IMR-90 (cell line): Measurements from ENCODE around the gene DPEP2NB. TPM values are rescaled to one million over a fixed set of nuclear protein-coding genes. Genes with fewer than 3 reads are reported as not detected.

ENCODE experiments used
- ATAC-seq: fragments of 200-7000 bp; cut with Tn5 transposase; 2 replicates; pipeline ENCODE4 v1.9.1; 2020; ENCODE audit warnings: low read depth, mild to moderate bottlenecking, moderate library complexity
- BruUV-seq: library from RNA; stranded (reverse); fragments of 400-500 nt; replicated peaks from 2 replicates; lab custom pipeline; 2021; lab: Mats Ljungman, UMichigan
- CTCF ChIA-PET: fragments of 300-600 bp; formaldehyde crosslinking; extraction: SDS; loops from one replicate; lab custom pipeline; 2021; ENCODE audit warnings: antibody characterized with exemption; lab: Yijun Ruan, JAX
- POLR2A ChIA-PET: fragments of 300-600 bp; sonication (Branson Sonifier 250); formaldehyde crosslinking; loops from one replicate; lab custom pipeline; 2022; ENCODE audit warnings: antibody characterized with exemption; ENCODE audit not compliant: unreplicated experiment; lab: Charles Lee
- DNase-seq: peaks from one replicate; pipeline ENCODE4 v3.0.0; 2013
- H2AFZ ChIP-seq: replicated peaks from 2 replicates; pipeline ENCODE3; 2013; ENCODE audit warnings: low read length, mild to moderate bottlenecking; ENCODE audit not compliant: poor library complexity
- H2AK5ac ChIP-seq: 2 replicates; pipeline ENCODE4 v1.6.1; 2013; ENCODE audit warnings: low read depth, low read length, inconsistent platforms
- H2AK9ac ChIP-seq: replicated peaks from 2 replicates; pipeline ENCODE3; 2013; ENCODE audit warnings: mild to moderate bottlenecking, low read depth, low read length, moderate library complexity; ENCODE audit not compliant: poor library complexity
- H2BK120ac ChIP-seq: 2 replicates; pipeline ENCODE4 v1.6.1; 2013; ENCODE audit warnings: low read depth, low read length, inconsistent platforms
- H2BK15ac ChIP-seq: 3 replicates; pipeline ENCODE4 v1.6.1; 2013; ENCODE audit warnings: low read depth, low read length, inconsistent platforms
- H2BK20ac ChIP-seq: 2 replicates; pipeline ENCODE4 v1.6.1; 2013; ENCODE audit warnings: low read depth, mild to moderate bottlenecking, inconsistent platforms, low read length, moderate library complexity
- H2BK5ac ChIP-seq: 2 replicates; pipeline ENCODE4 v1.6.1; 2013; ENCODE audit warnings: mild to moderate bottlenecking, low read depth, low read length, inconsistent platforms; ENCODE audit not compliant: poor library complexity, severe bottlenecking
- H3K14ac ChIP-seq: replicated peaks from 2 replicates; pipeline ENCODE4 v1.6.1; 2013; ENCODE audit warnings: low read depth, low read length, inconsistent platforms
- H3K18ac ChIP-seq: 2 replicates; pipeline ENCODE4 v1.6.1; 2013; ENCODE audit warnings: low read depth, low read length, control low read depth
- H3K23ac ChIP-seq: 2 replicates; pipeline ENCODE4 v1.6.1; 2013; ENCODE audit warnings: low read depth, low read length, inconsistent platforms
- H3K27ac ChIP-seq: 2 replicates; pipeline ENCODE4 v1.5.1; 2013; ENCODE audit warnings: mild to moderate bottlenecking, control low read depth, low read length; ENCODE audit not compliant: insufficient read depth
- H3K27me3 ChIP-seq: 2 replicates; pipeline ENCODE4 v1.6.1; 2013; ENCODE audit warnings: low read length; ENCODE audit not compliant: control insufficient read depth, insufficient read depth
- H3K36me3 ChIP-seq: 2 replicates; pipeline ENCODE4 v1.6.1; 2013; ENCODE audit warnings: low read length, mixed read lengths; ENCODE audit not compliant: control insufficient read depth, insufficient read depth
- H3K4ac ChIP-seq: 2 replicates; pipeline ENCODE4 v1.6.1; 2013; ENCODE audit warnings: low read depth, low read length, inconsistent platforms
- H3K4me1 ChIP-seq: 2 replicates; pipeline ENCODE4 v1.6.1; 2013; ENCODE audit warnings: low read length, mixed read lengths; ENCODE audit not compliant: control insufficient read depth, insufficient read depth
- H3K4me2 ChIP-seq: 2 replicates; pipeline ENCODE4 v1.6.1; 2013; ENCODE audit warnings: low read depth, mild to moderate bottlenecking, control low read depth, low read length, moderate library complexity
- H3K4me3 ChIP-seq: 2 replicates; pipeline ENCODE4 v1.5.1; 2013; ENCODE audit warnings: low read depth, mild to moderate bottlenecking, control low read depth, low read length, moderate library complexity; ENCODE audit not compliant: insufficient read depth
- H3K56ac ChIP-seq: 2 replicates; pipeline ENCODE4 v1.6.1; 2013; ENCODE audit warnings: low read length, inconsistent platforms; ENCODE audit not compliant: insufficient read depth; ENCODE audit errors: extremely low read depth
- H3K79me1 ChIP-seq, 2 experiments: 2 replicates each; pipeline ENCODE4 v1.6.1; 2013; ENCODE audit warnings: low read length in 2 of 2, inconsistent platforms in 1 of 2, low read depth in 1 of 2
- H3K9ac ChIP-seq: 2 replicates; pipeline ENCODE4 v1.6.1; 2013; ENCODE audit warnings: low read depth, low read length, control low read depth
- H3K9me1 ChIP-seq: 2 replicates; pipeline ENCODE4 v1.6.1; 2013; ENCODE audit warnings: low read length, inconsistent platforms; ENCODE audit not compliant: insufficient read depth
- H3K9me3 ChIP-seq: 2 replicates; pipeline ENCODE4 v1.6.1; 2013; ENCODE audit warnings: low read length; ENCODE audit not compliant: control insufficient read depth, insufficient read depth
- H4K20me1 ChIP-seq: 2 replicates; pipeline ENCODE4 v1.6.1; 2013; ENCODE audit warnings: low read length, inconsistent platforms; ENCODE audit not compliant: insufficient read depth
- H4K5ac ChIP-seq: 2 replicates; pipeline ENCODE4 v1.6.1; 2013; ENCODE audit warnings: mild to moderate bottlenecking, low read depth, low read length, control low read depth
- H4K8ac ChIP-seq, 2 experiments: 2 replicates each; pipeline ENCODE4 v1.6.1; 2013; ENCODE audit warnings: low read depth in 2 of 2, low read length in 2 of 2, control low read depth in 1 of 2, inconsistent platforms in 1 of 2
- H4K91ac ChIP-seq: 2 replicates; pipeline ENCODE4 v1.6.1; 2013; ENCODE audit warnings: low read depth, low read length, inconsistent platforms; ENCODE audit not compliant: insufficient read depth
- BHLHE40 ChIP-seq: fragments of 150-350 bp; IDR thresholded peaks from 2 replicates; pipeline ENCODE4 v1.6.1; 2016; ENCODE audit warnings: mild to moderate bottlenecking, low read depth, low read length
- CEBPB ChIP-seq: IDR thresholded peaks from 2 replicates; pipeline ENCODE4 v1.6.1; 2012; ENCODE audit warnings: low read depth, low read length, improper control_type of control experiment
- CHD1 ChIP-seq: IDR thresholded peaks from 2 replicates; pipeline ENCODE4 v1.6.1; 2012; ENCODE audit warnings: low read depth, low read length, improper control_type of control experiment
- ELK1 ChIP-seq: fragments of 150-350 bp; IDR thresholded peaks from 2 replicates; pipeline ENCODE4 v1.6.1; 2016; ENCODE audit warnings: low read depth, mild to moderate bottlenecking, low read length, moderate library complexity, borderline replicate concordance
- FOS ChIP-seq: fragments of 150-350 bp; IDR thresholded peaks from 2 replicates; pipeline ENCODE4 v1.6.1; 2016; ENCODE audit warnings: low read depth, low read length
- MAFK ChIP-seq: IDR thresholded peaks from 2 replicates; pipeline ENCODE4 v1.6.1; 2012; ENCODE audit warnings: low read depth, low read length, improper control_type of control experiment
- MAZ ChIP-seq: IDR thresholded peaks from 2 replicates; pipeline ENCODE4 v1.6.1; 2012; ENCODE audit warnings: low read depth, mild to moderate bottlenecking, low read length, improper control_type of control experiment, moderate library complexity, borderline replicate concordance
- MXI1 ChIP-seq: IDR thresholded peaks from 2 replicates; pipeline ENCODE4 v1.6.1; 2012; ENCODE audit warnings: low read depth, mild to moderate bottlenecking, low read length, moderate library complexity, borderline replicate concordance
- NFE2L2 ChIP-seq: fragments of 150-350 bp; IDR thresholded peaks from 2 replicates; pipeline ENCODE4 v1.6.1; 2016; ENCODE audit warnings: low read depth, mild to moderate bottlenecking, low read length
- POLR2A ChIP-seq: IDR thresholded peaks from 2 replicates; pipeline ENCODE4 v1.6.1; 2012; ENCODE audit warnings: mild to moderate bottlenecking, low read depth, low read length
- RAD21 ChIP-seq: IDR thresholded peaks from 2 replicates; pipeline ENCODE4 v1.6.1; 2012; ENCODE audit warnings: low read length, improper control_type of control experiment
- RCOR1 ChIP-seq: IDR thresholded peaks from 2 replicates; pipeline ENCODE4 v1.6.1; 2012; ENCODE audit warnings: mild to moderate bottlenecking, low read length, improper control_type of control experiment; ENCODE audit not compliant: insufficient replicate concordance
- RFX5 ChIP-seq: IDR thresholded peaks from 2 replicates; pipeline ENCODE4 v1.8.0; 2012; ENCODE audit warnings: low read depth, mild to moderate bottlenecking, low read length, moderate library complexity
- SMC3 ChIP-seq: fragments of 150-350 bp; IDR thresholded peaks from 2 replicates; pipeline ENCODE4 v1.6.1; 2016; ENCODE audit warnings: low read depth, mild to moderate bottlenecking, antibody characterized with exemption, low read length, moderate library complexity
- WGBS, 2 experiments: methylation state at CpG; one replicate each; pipeline versions ENCODE4 v1.1.5 to v1.1.7; 2013; ENCODE audit warnings: missing lambda C conversion rate in 2 of 2; ENCODE audit not compliant: insufficient read length in 1 of 2; ENCODE audit errors: extremely low coverage in 2 of 2; 5-methylcytosine and 5-hydroxymethylcytosine counted together
- dilution Hi-C: fragments of 300-500 bp; cut with HindIII; formaldehyde crosslinking; loops from one replicate; pipeline ENCODE4 v1.14.3; 2018; ENCODE audit warnings: low sequenced_read_pairs; ENCODE audit not compliant: unreplicated experiment
- in situ Hi-C: fragments of 300-500 bp; cut with MboI; formaldehyde crosslinking; loops from 3 replicates; pipeline ENCODE4 v1.14.3; 2019; ENCODE audit warnings: low sequenced_read_pairs, inconsistent platforms, mixed read lengths
- intact Hi-C: fragments of 100-400 bp; cut with micrococcal nuclease; formaldehyde crosslinking; loops from 2 replicates; pipeline ENCODE4 v1.10.0; 2022
- polyA plus RNA-seq, 3 experiments: library from polyadenylated mRNA; depleted of rRNA; stranded (reverse); fragments of >200 nt; gene quantifications; 2 replicates each; pipeline ENCODE4 v1.2.3, GENCODE V29; 2012; ENCODE audit warnings: low replicate concordance in 1 of 3
- total RNA-seq: library from RNA; depleted of rRNA; stranded (reverse); fragments of >200 nt; gene quantifications from 2 replicates; pipeline ENCODE4 v1.2.3, GENCODE V29; 2012
- TF ChIP-seq, protein P1 (sequence below): fragments of 150-350 bp; IDR thresholded peaks from 2 replicates; pipeline ENCODE4 v1.6.1; 2017; ENCODE audit warnings: mild to moderate bottlenecking, antibody characterized with exemption, low read length, low read depth
- TF ChIP-seq, protein P2 (sequence below): conservative IDR thresholded peaks from 2 replicates; pipeline ENCODE4 v1.5.1; 2012; ENCODE audit warnings: mild to moderate bottlenecking, low read depth, low read length, improper control_type of control experiment

Gene DPEP2NB
- total and polyA plus RNA-seq, 2 of the 4 experiments (the other 2 are of a cell fraction) = not detected

- H3K4me1 ChIP-seq = peaks cover 14% of the 10 kb centered on the region
- intact Hi-C loops (no loop called here), in situ Hi-C loops (no loop called here), dilution Hi-C loops (no loop called here)
- ChIA-PET CTCF (no interaction called here), POLR2A (no interaction called here)
- no peak overlapping the region for H3K56ac ChIP-seq
- H2BK120ac ChIP-seq = no peak overlapping the region
- peaks cover 4% of the 10 kb centered on the region; the same call in 1 of the 2 replicates for H3K27me3 ChIP-seq
- ATAC-seq (no peak), DNase-seq (no peak)
- H3K9me3 ChIP-seq = no peaks in the 10 kb centered on the region
- H2AK9ac ChIP-seq = peak overlapping the region; percentile 50
- no peak overlapping the region for H3K4ac ChIP-seq
- no peak overlapping the region for H3K27ac ChIP-seq
- H4K5ac ChIP-seq = no peak overlapping the region
- no peak overlapping the region for H3K9ac ChIP-seq
- H3K4me3 ChIP-seq = no peak overlapping the region
- 92% methylated on average over 2 of the region's 9 CpGs; no CpG with 5 or more reads in 1 of the 2 experiments for WGBS, 2 experiments
- H3K79me1 ChIP-seq = peaks cover under 1 to 22% of the 10 kb centered on the region in 2 experiments; a peak in 2 of 4 replicates
- H2BK20ac ChIP-seq = no peak overlapping the region
- no peak overlapping the region for H3K4me2 ChIP-seq
- TF ChIP-seq CHD1 = no peak
- no peak for TF ChIP-seq ELK1
- TF ChIP-seq MXI1 = no peak
- no peak for TF ChIP-seq FOS
- TF ChIP-seq RAD21 = no peak
- TF ChIP-seq, protein P1, sequence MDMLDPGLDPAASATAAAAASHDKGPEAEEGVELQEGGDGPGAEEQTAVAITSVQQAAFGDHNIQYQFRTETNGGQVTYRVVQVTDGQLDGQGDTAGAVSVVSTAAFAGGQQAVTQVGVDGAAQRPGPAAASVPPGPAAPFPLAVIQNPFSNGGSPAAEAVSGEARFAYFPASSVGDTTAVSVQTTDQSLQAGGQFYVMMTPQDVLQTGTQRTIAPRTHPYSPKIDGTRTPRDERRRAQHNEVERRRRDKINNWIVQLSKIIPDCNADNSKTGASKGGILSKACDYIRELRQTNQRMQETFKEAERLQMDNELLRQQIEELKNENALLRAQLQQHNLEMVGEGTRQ = no peak
- TF ChIP-seq POLR2A = no peak
- no peak for TF ChIP-seq MAZ
- no peak for TF ChIP-seq NFE2L2
- no peak for TF ChIP-seq RCOR1
- no peak for TF ChIP-seq RFX5
- no peak for TF ChIP-seq MAFK
- no peak for TF ChIP-seq BHLHE40
- no peak for TF ChIP-seq CEBPB
- TF ChIP-seq, protein P2, sequence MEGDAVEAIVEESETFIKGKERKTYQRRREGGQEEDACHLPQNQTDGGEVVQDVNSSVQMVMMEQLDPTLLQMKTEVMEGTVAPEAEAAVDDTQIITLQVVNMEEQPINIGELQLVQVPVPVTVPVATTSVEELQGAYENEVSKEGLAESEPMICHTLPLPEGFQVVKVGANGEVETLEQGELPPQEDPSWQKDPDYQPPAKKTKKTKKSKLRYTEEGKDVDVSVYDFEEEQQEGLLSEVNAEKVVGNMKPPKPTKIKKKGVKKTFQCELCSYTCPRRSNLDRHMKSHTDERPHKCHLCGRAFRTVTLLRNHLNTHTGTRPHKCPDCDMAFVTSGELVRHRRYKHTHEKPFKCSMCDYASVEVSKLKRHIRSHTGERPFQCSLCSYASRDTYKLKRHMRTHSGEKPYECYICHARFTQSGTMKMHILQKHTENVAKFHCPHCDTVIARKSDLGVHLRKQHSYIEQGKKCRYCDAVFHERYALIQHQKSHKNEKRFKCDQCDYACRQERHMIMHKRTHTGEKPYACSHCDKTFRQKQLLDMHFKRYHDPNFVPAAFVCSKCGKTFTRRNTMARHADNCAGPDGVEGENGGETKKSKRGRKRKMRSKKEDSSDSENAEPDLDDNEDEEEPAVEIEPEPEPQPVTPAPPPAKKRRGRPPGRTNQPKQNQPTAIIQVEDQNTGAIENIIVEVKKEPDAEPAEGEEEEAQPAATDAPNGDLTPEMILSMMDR = no peak
- no peak for TF ChIP-seq SMC3
- no peak overlapping the region for H3K18ac ChIP-seq
- no peak overlapping the region for H2BK15ac ChIP-seq
- no peak overlapping the region for H2BK5ac ChIP-seq
- no peak overlapping the region for H3K23ac ChIP-seq
- H3K36me3 ChIP-seq = peaks cover 3% of the 10 kb centered on the region; the same call in 1 of the 2 replicates
- no peak overlapping the region for H2AFZ ChIP-seq
- H3K14ac ChIP-seq = no peak overlapping the region
- peak overlapping the region; percentile 12; the same call in 1 of the 2 replicates for H2AK5ac ChIP-seq
- H3K9me1 ChIP-seq = peaks cover 12% of the 10 kb centered on the region
- BruUV-seq = no TSS peak
- H4K20me1 ChIP-seq = peaks cover 17% of the 10 kb centered on the region
- H4K91ac ChIP-seq = no peak overlapping the region
- no peak overlapping the region for H4K8ac ChIP-seq
These were observed 44.6 kb downstream of the DPEP2NB start for GRCh38 chr16:67971111-67971510.
